SK-N-SH treated with all-trans-retinoic acid at 6 μM for 48 hours (cell line): ENCODE results near the gene RPL32.
"Not testable (repeated sequence)": the region's sequence is repeated elsewhere in the genome, so short reads cannot be mapped to it uniquely, and the experiment has no call there.

Source experiments
- ATAC-seq: fragments of 200-7000 bp; cut with Tn5 transposase; 3 replicates; pipeline ENCODE4 v1.9.1; 2020; ENCODE audit warnings: mild to moderate bottlenecking, moderate library complexity
- ARNTL ChIP-seq: fragments of 450-650 bp; formaldehyde crosslinking; IDR thresholded peaks from 2 replicates; pipeline ENCODE4 v1.5.0; 2020; ENCODE audit warnings: low read depth, mild to moderate bottlenecking, moderate library complexity, borderline replicate concordance
- BACH2 ChIP-seq: fragments of 250-450 bp; sonication (Bioruptor Pico); IDR thresholded peaks from 2 replicates; pipeline ENCODE4 v1.9.0; 2021; ENCODE audit warnings: mild to moderate bottlenecking, borderline replicate concordance
- CREB5 ChIP-seq: fragments of 250-450 bp; sonication (Bioruptor Pico); IDR thresholded peaks from 2 replicates; pipeline ENCODE4 v1.5.1; 2020; ENCODE audit warnings: low read depth, mild to moderate bottlenecking, moderate library complexity
- CSDC2 ChIP-seq: fragments of 250-450 bp; sonication (Bioruptor Pico); IDR thresholded peaks from 2 replicates; pipeline ENCODE4 v1.5.0; 2020; ENCODE audit warnings: mild to moderate bottlenecking, moderate library complexity
- CSRNP3 ChIP-seq: fragments of 250-450 bp; sonication (Bioruptor Pico); IDR thresholded peaks from 2 replicates; pipeline ENCODE4 v1.5.1; 2021; ENCODE audit warnings: mild to moderate bottlenecking, moderate library complexity
- ESRRG ChIP-seq: fragments of 250-450 bp; sonication (Bioruptor Pico); IDR thresholded peaks from 2 replicates; pipeline ENCODE4 v1.6.1; 2021; ENCODE audit warnings: mild to moderate bottlenecking
- GLIS3 ChIP-seq: fragments of 250-450 bp; sonication (Bioruptor Pico); IDR thresholded peaks from 2 replicates; pipeline ENCODE4 v1.5.0; 2020; ENCODE audit warnings: mild to moderate bottlenecking, moderate library complexity
- OSR1 ChIP-seq: fragments of 250-450 bp; sonication (Bioruptor Pico); IDR thresholded peaks from 2 replicates; pipeline ENCODE4 v1.8.0; 2022; ENCODE audit warnings: moderate library complexity, mild to moderate bottlenecking, inconsistent platforms
- PPARA ChIP-seq: fragments of 250-450 bp; sonication (Bioruptor Pico); IDR thresholded peaks from 2 replicates; pipeline ENCODE4 v1.5.0; 2020; ENCODE audit warnings: mild to moderate bottlenecking, borderline replicate concordance
- RARB ChIP-seq: fragments of 250-450 bp; sonication (Bioruptor Pico); IDR thresholded peaks from 2 replicates; pipeline ENCODE4 v1.8.0; 2021; ENCODE audit warnings: mild to moderate bottlenecking, moderate library complexity
- SNAI2 ChIP-seq: fragments of 250-450 bp; sonication (Bioruptor Pico); IDR thresholded peaks from 2 replicates; pipeline ENCODE4 v1.5.0; 2020; ENCODE audit warnings: mild to moderate bottlenecking, moderate library complexity
- TCF4 ChIP-seq: fragments of 250-450 bp; sonication (Bioruptor Pico); IDR thresholded peaks from 2 replicates; pipeline ENCODE4 v1.8.0; 2021; ENCODE audit warnings: mild to moderate bottlenecking, moderate library complexity, borderline replicate concordance
- TOX ChIP-seq: fragments of 250-450 bp; sonication (Bioruptor Pico); IDR thresholded peaks from 2 replicates; pipeline ENCODE4 v1.8.0; 2021; ENCODE audit warnings: mild to moderate bottlenecking, moderate library complexity, borderline replicate concordance
- TSHZ2 ChIP-seq: fragments of 250-450 bp; sonication (Bioruptor Pico); IDR thresholded peaks from 2 replicates; pipeline ENCODE4 v1.5.0; 2020; ENCODE audit warnings: mild to moderate bottlenecking, moderate library complexity
- ZC3H10 ChIP-seq: fragments of 250-450 bp; sonication (Bioruptor Pico); IDR thresholded peaks from 2 replicates; pipeline ENCODE4 v1.5.1; 2021; ENCODE audit warnings: mild to moderate bottlenecking, moderate library complexity
- ZFP3 ChIP-seq: fragments of 250-450 bp; sonication (Bioruptor Pico); IDR thresholded peaks from 2 replicates; pipeline ENCODE4 v1.5.0; 2020; ENCODE audit warnings: mild to moderate bottlenecking, moderate library complexity
- ZFP30 ChIP-seq: fragments of 450-650 bp; formaldehyde crosslinking; IDR thresholded peaks from 2 replicates; pipeline ENCODE4 v1.5.0; 2022; ENCODE audit warnings: mild to moderate bottlenecking, moderate library complexity
- ZNF565 ChIP-seq: fragments of 450-650 bp; formaldehyde crosslinking; conservative IDR thresholded peaks from 2 replicates; pipeline ENCODE4 v1.5.0; 2020; ENCODE audit warnings: low read depth, mild to moderate bottlenecking, moderate library complexity
- ZNF70 ChIP-seq: fragments of 450-650 bp; formaldehyde crosslinking; IDR thresholded peaks from 2 replicates; pipeline ENCODE4 v1.5.0; 2020; ENCODE audit warnings: mild to moderate bottlenecking, moderate library complexity
- ZNF8 ChIP-seq: fragments of 450-650 bp; formaldehyde crosslinking; IDR thresholded peaks from 2 replicates; pipeline ENCODE4 v1.5.0; 2020; ENCODE audit warnings: mild to moderate bottlenecking, moderate library complexity

The RPL32 gene

GRCh38 chr3:12854565-12854964 lies 13.2 kb upstream of the RPL32 start (continued):
- no peak for TF ChIP-seq ZNF8 (CRISPR knock-in tag)

- ATAC-seq: not testable (repeated sequence)
These were observed 12.5 kb upstream of the RPL32 start for GRCh38 chr3:12853847-12854246.

- TF ChIP-seq ESRRG (CRISPR knock-in tag) (no peak), CSRNP3 (CRISPR knock-in tag) (no peak)
- no peak for ATAC-seq
These were observed 10.8 kb upstream of the RPL32 start for GRCh38 chr3:12852201-12852600.

- TF ChIP-seq ZNF8 (CRISPR knock-in tag) (no peak), SNAI2 (CRISPR knock-in tag) (no peak), ZNF70 (no peak), GLIS3 (CRISPR knock-in tag) (no peak), OSR1 (CRISPR knock-in tag) (no peak), ARNTL (CRISPR knock-in tag) (no peak), CSDC2 (CRISPR knock-in tag) (no peak), RARB (CRISPR knock-in tag) (no peak), ZFP30 (CRISPR knock-in tag) (no peak), PPARA (CRISPR knock-in tag) (no peak), ZFP3 (CRISPR knock-in tag) (no peak), ZC3H10 (CRISPR knock-in tag) (no peak), TSHZ2 (CRISPR knock-in tag) (no peak), BACH2 (CRISPR knock-in tag) (no peak), ESRRG (CRISPR knock-in tag) (no peak), CREB5 (CRISPR knock-in tag) (no peak), TCF4 (no peak), ZNF565 (no peak), CSRNP3 (CRISPR knock-in tag) (no peak)
- ATAC-seq: no peak
These were observed 4.4 kb upstream of the RPL32 start for GRCh38 chr3:12845811-12846210.

GRCh38 chr3:12842469-12842868 lies 1.1 kb upstream of the RPL32 start:
- no peak for TF ChIP-seq CSRNP3 (CRISPR knock-in tag)
- TF ChIP-seq ZFP3 (CRISPR knock-in tag): no peak
- TF ChIP-seq OSR1 (CRISPR knock-in tag): no peak
- no peak for TF ChIP-seq ZC3H10 (CRISPR knock-in tag)
- no peak for TF ChIP-seq ZFP30 (CRISPR knock-in tag)
- no peak for TF ChIP-seq ARNTL (CRISPR knock-in tag)
- no peak for TF ChIP-seq ZNF70
- TF ChIP-seq CREB5 (CRISPR knock-in tag): no peak
- TF ChIP-seq TOX: no peak
- no peak for ATAC-seq
